GM12873 (cell line): ENCODE results near the gene CTNNA1.

Source experiments
- TF ChIP-seq, protein P1 (sequence below): IDR thresholded peaks from 2 replicates; pipeline ENCODE4 v1.5.1; 2012; ENCODE audit warnings: low read depth, mild to moderate bottlenecking, moderate library complexity, low read length, control low read depth; ENCODE audit not compliant: insufficient read depth; ENCODE audit errors: missing control alignments

The CTNNA1 gene, protein sequence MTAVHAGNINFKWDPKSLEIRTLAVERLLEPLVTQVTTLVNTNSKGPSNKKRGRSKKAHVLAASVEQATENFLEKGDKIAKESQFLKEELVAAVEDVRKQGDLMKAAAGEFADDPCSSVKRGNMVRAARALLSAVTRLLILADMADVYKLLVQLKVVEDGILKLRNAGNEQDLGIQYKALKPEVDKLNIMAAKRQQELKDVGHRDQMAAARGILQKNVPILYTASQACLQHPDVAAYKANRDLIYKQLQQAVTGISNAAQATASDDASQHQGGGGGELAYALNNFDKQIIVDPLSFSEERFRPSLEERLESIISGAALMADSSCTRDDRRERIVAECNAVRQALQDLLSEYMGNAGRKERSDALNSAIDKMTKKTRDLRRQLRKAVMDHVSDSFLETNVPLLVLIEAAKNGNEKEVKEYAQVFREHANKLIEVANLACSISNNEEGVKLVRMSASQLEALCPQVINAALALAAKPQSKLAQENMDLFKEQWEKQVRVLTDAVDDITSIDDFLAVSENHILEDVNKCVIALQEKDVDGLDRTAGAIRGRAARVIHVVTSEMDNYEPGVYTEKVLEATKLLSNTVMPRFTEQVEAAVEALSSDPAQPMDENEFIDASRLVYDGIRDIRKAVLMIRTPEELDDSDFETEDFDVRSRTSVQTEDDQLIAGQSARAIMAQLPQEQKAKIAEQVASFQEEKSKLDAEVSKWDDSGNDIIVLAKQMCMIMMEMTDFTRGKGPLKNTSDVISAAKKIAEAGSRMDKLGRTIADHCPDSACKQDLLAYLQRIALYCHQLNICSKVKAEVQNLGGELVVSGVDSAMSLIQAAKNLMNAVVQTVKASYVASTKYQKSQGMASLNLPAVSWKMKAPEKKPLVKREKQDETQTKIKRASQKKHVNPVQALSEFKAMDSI

DNA sequence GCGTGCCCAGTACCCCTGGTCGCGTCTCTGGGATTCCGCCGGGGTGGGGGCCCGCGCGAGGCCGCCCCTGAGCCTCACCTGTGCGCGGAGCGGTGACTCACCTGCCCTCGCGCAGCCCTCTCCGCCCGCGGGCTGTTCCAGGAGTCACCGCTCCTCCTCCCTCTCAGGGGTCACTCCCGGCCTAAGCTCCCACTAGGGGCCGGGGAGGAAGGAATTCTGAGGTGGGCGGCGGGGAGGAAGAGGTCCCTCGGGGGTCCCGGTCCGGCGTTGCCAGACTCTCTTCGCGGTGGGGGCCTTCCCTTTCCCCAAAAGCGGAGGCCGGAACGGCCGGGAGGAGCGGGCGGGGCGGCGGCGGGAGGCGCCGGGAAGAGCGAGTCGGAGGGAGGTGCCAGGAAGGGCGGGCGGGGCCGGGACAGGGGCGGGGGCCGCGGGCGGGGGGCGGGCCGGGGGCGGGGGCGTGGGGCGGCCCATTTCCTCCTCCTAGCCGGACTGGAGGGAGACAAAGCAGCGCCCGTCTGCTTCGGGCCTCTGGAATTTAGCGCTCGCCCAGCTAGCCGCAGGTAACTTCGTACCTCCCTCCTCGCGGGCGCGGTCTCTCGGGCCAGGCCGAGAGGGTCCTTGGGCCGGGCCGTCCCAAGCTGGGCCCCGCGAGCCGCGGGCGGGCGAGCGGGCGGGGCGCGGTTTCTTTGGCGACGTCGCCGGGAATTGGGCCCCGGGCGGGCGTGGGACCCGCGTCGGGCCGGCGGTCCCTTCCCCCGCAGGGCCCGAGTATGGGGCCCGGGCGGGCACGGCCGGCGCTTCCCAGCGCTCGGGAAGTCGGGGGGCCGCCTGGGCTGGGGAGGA, at the start of gene CTNNA1:
CTNNA1 (plus strand) TSS at position 475 of the 843 bp plus-strand sequence. CDS start 28,500 bp downstream, outside the sequence.
- TF ChIP-seq, protein P1, sequence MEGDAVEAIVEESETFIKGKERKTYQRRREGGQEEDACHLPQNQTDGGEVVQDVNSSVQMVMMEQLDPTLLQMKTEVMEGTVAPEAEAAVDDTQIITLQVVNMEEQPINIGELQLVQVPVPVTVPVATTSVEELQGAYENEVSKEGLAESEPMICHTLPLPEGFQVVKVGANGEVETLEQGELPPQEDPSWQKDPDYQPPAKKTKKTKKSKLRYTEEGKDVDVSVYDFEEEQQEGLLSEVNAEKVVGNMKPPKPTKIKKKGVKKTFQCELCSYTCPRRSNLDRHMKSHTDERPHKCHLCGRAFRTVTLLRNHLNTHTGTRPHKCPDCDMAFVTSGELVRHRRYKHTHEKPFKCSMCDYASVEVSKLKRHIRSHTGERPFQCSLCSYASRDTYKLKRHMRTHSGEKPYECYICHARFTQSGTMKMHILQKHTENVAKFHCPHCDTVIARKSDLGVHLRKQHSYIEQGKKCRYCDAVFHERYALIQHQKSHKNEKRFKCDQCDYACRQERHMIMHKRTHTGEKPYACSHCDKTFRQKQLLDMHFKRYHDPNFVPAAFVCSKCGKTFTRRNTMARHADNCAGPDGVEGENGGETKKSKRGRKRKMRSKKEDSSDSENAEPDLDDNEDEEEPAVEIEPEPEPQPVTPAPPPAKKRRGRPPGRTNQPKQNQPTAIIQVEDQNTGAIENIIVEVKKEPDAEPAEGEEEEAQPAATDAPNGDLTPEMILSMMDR, result no peak

DNA sequence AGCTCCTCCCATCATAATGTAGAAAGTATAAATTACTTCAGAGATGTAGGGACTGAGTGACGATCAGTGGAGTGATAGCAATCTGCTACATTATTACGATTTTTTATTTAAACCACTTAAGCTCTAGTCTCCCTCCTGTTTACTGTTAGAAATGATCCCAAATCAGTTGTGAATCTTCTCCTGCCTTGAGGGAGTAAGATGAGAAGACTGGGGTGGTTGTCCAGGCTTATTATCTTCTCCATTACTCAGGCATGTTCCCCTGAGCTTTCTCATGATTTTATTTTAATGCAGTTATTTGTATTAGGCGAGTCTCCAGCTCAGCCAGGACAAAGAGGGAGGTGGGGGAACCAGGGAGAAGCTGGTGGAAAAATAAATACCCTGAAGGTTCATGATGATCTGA, 48.2 kb upstream of the CTNNA1 start:
- TF ChIP-seq, protein P1, result no peak

DNA sequence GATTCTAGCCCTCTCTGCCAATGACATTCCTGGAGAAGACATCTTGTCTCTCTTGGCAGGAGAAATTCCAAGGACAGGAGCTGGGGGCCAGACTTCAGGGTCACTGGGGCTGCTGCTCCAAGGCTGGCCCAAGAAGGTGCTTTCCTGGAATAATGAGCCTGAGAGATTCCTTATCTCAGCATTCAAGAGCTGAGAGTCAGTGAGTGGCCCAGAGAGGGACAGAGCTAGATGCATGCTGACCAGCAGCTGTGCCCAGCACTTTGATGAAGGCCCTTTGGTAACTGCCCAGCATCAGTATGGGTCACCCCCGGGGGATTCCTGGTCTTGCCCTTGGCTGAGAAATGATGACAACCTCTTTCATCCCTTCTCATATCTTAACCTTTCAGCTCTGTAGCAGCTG, 47.7 kb upstream of the CTNNA1 start:
- TF ChIP-seq, protein P1, result no peak

DNA sequence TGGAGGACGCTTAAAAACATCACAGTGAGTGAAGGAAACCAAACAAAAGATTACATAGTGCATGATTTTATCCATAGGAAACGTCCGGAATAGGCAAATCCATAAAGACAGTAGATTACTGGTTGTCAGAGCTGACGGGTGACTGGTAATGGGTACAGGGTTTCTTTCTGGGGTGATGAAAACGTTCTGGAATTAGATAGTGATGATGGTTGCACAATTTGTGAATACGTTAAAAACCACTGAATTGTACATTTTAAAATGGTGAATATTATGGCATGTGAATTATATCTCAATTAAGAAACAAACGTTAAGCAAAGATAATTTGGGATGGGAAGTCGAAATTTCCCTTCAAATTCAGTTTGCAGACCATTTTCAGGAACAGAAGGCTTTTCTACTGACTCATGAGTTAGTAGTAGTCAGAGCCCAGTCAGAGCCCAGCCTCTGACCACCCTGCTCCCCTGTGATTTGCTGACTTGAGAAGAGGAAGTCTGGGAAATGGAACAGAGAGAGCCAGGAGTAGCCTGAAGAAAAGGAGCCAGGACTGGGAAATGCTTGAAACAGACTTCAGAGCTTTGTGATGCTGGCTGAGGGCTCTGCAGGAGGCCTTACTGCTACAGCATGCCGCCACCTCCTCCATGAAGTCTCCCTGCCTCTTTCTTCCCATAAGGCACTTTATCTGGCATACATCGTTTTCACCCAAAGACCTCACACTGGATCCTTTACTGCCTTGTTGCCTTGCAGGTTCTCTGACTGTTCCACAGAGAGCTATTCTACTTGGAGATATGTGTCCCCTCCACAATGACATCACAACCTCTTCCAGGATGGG, 46.4 kb upstream of the CTNNA1 start:
- TF ChIP-seq, protein P1, result no peak

DNA sequence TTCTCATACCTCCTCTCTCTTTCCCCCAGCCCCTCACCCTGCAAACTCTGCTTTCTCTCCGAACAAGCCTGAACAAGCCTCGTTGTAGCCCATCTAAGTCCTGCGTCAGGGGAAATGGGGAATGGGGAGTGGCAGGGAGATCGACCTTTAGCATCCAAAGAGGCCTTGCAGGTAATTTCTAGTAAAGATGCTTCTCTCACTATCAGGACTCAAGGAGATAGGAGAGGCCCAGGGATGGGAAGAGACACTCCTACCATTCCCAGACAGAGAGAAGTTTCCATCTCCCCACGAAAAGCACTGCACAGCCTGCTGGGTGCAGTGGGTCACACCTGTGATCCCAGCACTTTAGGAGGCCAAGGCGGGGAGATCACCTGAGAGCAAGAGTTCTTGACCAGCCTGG, 44.4 kb upstream of the CTNNA1 start:
- TF ChIP-seq, protein P1, result no peak

DNA sequence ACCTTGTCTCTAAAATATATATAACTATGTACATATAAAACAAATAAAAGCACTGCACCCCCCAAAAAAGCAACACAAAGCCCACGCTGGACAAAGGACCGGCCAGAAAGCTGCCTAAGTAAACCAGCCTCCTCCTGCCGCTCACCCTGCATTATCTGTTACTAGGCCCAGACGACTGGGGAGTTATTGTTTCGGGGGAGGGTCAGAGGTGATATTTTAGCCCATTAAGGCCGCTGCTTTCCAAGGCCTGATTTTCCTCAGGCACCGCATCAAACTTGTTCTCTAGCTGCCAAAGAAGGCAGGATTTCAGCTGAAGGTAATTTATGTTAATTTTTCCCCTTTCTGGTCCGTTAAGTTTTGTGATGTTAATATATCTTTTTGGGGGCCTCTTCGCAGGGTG, 44.0 kb upstream of the CTNNA1 start:
- TF ChIP-seq, protein P1, result no peak
